GM21423 (cell line): Measurements from ENCODE around the gene PRKCE.

ENCODE experiments used
- ATAC-seq: cut with Tn5 transposase; IDR thresholded peaks from one replicate; pipeline ENCODE4 v1.9.1; 2021; ENCODE audit warnings: mild to moderate bottlenecking, moderate library complexity; ENCODE audit not compliant: unreplicated experiment

Gene PRKCE

GRCh38 chr2:46120792-46121555 is 469.5 kb downstream of the PRKCE start:
- no peak for ATAC-seq

DNA sequence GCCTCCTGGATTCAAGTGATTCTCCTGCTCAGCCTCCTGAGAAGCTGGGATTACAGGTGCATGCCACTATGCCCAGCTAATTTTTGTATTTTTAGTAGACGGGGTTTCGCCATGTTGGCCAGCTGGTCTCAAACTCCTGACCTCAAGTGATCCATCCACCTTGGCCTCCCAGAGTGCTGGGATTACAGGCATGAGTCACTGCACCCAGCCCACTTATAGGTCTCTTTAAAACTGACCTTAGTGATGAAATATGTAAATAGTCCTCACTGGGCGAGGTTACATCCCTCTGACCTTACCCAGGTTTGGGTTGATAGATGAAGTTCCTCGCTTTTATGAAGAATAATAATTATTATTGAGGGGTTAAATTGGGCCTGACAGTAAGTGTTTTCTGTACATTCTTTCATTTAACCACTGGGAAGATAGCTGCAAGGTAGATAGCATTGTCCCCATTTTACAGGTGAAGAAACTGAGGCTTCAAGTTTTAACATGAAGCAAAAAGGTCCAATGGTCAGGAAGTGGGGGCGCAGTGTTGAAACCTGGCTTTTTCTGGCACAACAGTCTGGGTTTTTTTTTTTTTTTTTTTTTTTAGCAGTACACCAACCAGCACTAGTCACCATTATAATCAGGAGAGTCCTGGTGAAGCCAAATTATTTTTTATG is 471.0 kb downstream of the PRKCE start:
- ATAC-seq: no peak

- ATAC-seq: no peak
These were observed 471.5 kb downstream of the PRKCE start for GRCh38 chr2:46123013-46123412.

GRCh38 chr2:46125798-46126197 is 474.3 kb downstream of the PRKCE start:
- ATAC-seq: no peak

DNA sequence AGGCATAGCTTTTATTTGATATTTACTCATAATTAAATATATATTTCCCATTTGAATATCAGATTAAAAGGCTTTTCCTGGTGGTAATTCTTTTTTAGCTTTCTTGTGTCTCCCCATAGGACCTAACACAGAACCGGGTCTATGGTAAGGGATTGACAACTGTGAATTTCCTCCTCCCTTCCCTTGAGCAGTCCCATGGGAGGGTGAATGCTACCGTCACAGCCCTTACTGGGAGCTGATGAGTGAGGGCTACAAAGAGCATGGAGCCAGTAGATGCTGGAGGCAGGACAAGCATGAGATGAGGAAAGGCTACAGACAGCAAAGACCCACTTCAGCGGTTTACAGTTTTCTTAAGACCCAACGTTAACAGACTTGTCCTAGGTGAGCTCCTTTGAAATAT is 475.1 kb downstream of the PRKCE start:
- ATAC-seq: no peak

DNA sequence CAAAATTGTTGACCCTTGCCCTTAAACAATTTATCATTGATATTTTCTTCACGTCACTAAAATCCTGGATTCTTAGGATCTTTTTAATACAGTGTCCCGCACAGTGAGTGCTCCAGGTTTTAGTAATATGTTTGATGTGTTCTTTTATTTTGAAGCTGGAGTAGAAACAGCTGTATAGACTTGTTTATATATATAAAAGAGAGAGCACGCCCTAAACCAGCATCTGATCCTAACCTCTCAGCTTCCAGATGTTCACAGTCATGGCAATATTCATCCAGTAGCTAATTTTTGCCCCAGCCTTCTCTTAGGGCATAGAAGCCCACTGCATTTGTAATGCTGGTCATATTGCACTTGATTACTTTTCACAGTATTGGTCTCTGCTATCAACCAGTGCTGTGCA is 475.7 kb downstream of the PRKCE start:
- ATAC-seq: no peak

GRCh38 chr2:46130511-46130910 is 479.0 kb downstream of the PRKCE start:
- no peak for ATAC-seq

GRCh38 chr2:46132996-46133395 is 481.5 kb downstream of the PRKCE start:
- no peak for ATAC-seq

GRCh38 chr2:46134531-46135227 is 483.2 kb downstream of the PRKCE start:
- no peak for ATAC-seq

GRCh38 chr2:46135228-46135855 is 483.9 kb downstream of the PRKCE start:
- ATAC-seq: no peak

DNA sequence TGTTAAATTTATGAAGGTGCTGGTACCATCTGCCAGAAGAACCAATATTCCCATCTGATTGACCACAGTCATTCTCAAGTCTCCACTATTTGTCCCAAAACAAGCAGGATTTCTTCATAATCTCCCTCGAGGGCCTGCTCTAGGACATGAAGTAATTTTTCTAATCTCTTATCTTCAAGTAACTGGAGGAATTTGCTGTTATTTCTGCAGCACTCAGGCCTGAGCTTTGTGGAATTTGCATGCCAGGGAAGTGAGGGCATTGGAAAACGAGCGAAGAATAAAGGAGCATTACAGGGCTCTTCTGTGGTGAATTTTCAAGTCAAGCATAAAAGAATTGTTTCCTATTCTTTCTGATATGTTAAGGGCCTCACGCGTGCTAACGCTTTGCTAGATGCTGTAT is 484.5 kb downstream of the PRKCE start:
- no peak for ATAC-seq

DNA sequence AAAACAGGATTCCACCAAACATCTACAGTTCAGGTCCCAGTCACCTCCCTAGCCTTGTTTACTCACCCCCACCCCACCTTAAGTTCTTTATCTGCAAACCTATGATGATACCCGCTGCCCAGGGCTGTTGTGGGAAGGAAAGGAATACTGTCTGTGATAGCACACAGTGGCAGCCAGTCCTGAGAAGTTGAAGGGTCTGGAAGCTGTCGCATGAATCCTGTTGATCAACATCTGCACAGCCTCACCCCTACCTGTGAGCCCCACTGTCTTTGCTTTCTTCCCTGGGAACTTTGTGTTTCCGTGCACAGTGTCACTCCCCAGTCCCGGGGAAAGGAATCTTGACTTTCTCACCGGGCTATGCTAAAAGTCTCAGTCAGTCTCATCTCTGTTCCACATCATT is 485.0 kb downstream of the PRKCE start:
- ATAC-seq: no peak

- no peak for ATAC-seq
These were observed 485.5 kb downstream of the PRKCE start for GRCh38 chr2:46136953-46137352.

DNA sequence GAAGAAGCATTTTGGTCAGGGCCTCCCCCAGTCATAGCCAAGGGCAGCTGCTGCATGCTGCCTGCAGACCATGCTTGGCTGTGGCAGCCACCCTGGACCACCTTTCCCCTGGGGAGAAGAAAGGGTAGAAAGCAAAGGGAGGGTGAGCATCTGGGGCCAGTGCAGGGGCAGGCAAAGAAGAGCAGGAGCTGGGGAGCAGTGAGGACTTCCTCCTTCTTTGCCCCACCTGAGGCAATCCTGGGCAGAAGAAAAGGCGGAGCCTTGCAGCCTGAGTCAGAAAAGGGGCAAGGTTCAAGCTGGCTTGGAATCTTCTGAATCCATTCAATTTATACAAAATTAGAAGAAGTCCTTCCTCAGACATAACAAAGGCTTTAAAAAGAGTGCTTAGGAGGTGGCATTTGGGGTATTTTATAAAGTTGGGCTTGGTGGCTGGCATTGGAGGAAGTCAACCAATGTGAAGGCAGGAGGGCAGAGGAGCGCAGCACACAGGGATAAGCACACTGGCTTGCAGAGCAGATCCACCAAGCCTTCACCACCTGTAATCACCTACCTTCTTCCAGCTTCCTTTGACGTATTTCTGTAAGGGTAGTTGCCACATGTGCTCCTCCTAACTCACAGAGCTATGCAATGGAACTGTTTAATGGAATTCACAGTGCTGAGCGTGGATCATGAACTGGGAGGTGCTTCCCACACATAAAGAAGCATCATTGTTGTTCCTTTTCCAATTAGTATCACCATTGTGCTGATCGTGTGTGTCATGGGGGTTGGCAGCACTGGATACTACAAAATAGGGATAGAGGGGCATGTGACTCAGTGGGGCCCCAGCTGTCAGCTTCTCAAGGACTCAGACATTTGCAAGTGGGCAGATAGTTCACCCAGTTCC is 491.3 kb downstream of the PRKCE start:
- ATAC-seq: no peak

- ATAC-seq: no peak
These were observed 492.1 kb downstream of the PRKCE start for GRCh38 chr2:46143429-46144132.

DNA sequence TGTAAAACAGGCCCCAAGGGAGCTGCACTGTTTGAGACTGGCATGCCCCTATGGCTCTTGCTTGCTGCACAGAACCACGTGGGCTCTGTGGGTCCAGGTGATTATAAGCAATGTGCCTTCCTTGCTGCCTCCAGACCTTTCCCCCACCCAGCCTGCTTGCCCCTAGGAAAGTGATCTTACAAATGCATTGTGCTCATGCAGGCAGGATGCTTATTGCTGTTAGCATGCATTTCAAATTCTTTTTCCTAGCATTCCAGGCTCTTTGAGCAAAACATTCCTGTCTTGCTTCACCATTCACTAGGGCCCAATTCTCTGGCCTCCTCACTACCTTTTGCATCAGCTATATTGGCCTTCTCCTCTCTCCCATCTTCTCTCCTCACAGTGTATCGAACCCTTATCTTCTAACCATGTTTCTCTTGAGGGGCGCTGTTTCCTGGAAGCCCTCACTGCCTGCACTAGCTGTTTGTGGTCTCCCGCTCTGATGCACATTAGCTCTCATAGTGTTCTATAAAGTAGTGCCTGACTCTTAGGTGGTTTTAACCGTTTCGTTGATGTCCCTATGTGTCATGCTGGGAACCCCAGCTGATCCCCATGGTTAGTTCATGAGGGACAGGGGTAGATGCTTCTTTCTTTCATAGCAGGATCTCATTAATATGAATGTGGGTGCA is 492.8 kb downstream of the PRKCE start:
- no peak for ATAC-seq

- no peak for ATAC-seq
These were observed 493.5 kb downstream of the PRKCE start for GRCh38 chr2:46145017-46145416.

- no peak for ATAC-seq
These were observed 494.4 kb downstream of the PRKCE start for GRCh38 chr2:46145840-46146239.

GRCh38 chr2:46146866-46147502 is 495.5 kb downstream of the PRKCE start:
- no peak for ATAC-seq
